T-helper 1 cell treated with Interleukin-12 subunit alpha and Interleukin-12 subunit beta and Interleukin-4 antibody, amounts not matched to agents 30 μg/mL and 1 μg/mL, for 36 hours (primary cell): ENCODE results near the gene TAF1C.

Experiments used
- H3K27ac Mint-ChIP-seq: one replicate; pipeline ENCODE4 v1.8.0; 2021; ENCODE audit warnings: mild to moderate bottlenecking, mixed read lengths
- H3K27me3 Mint-ChIP-seq: one replicate; pipeline ENCODE4 v1.8.0; 2021; ENCODE audit warnings: low read depth, mixed read lengths
- H3K36me3 Mint-ChIP-seq: one replicate; pipeline ENCODE4 v1.8.0; 2021; ENCODE audit warnings: low read depth, mixed read lengths
- H3K4me1 Mint-ChIP-seq: one replicate; pipeline ENCODE4 v1.8.0; 2021; ENCODE audit warnings: low read depth, mixed read lengths
- H3K4me3 Mint-ChIP-seq: one replicate; pipeline ENCODE4 v1.8.0; 2021; ENCODE audit warnings: mild to moderate bottlenecking, moderate library complexity, mixed read lengths
- H3K9me3 Mint-ChIP-seq: one replicate; pipeline ENCODE4 v1.8.0; 2021; ENCODE audit warnings: mixed read lengths

TAF1C gene

GRCh38 chr16:84143784-84144199 is 43.1 kb downstream of the TAF1C start:
- Mint-ChIP-seq H3K27me3 (peaks cover 20% of the 10 kb centered on the region), H3K4me3 (peak overlapping the region; percentile 95), H3K36me3 (no peaks in the 10 kb centered on the region), H3K4me1 (peaks cover 16% of the 10 kb centered on the region), H3K9me3 (no peaks in the 10 kb centered on the region), H3K27ac (peak overlapping the region; percentile 89)

DNA sequence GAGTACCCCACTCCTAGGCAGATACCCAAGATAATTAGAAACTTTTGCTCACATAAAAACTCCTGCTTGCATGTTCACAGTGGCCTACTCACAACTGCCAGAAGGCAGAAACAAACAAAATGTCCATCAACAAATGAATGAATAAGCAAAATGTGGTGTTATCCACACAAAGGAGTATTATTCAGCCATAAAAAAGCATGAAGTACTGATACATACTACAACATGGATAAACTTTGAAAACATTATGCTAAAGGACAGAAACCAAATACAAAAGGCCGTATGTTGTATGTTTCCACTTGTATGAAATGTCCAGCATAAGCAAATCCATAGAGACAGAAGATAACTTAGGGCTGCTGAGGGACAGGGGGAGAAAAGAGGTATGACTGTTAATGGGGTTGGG is 43.8 kb downstream of the TAF1C start:
- peaks cover 20% of the 10 kb centered on the region for H3K27me3 Mint-ChIP-seq
- no peaks in the 10 kb centered on the region for H3K36me3 Mint-ChIP-seq
- H3K9me3 Mint-ChIP-seq, result no peaks in the 10 kb centered on the region
- H3K4me1 Mint-ChIP-seq, result peaks cover 19% of the 10 kb centered on the region
- peak overlapping the region; percentile 38 for H3K4me3 Mint-ChIP-seq
- no peak overlapping the region for H3K27ac Mint-ChIP-seq

DNA sequence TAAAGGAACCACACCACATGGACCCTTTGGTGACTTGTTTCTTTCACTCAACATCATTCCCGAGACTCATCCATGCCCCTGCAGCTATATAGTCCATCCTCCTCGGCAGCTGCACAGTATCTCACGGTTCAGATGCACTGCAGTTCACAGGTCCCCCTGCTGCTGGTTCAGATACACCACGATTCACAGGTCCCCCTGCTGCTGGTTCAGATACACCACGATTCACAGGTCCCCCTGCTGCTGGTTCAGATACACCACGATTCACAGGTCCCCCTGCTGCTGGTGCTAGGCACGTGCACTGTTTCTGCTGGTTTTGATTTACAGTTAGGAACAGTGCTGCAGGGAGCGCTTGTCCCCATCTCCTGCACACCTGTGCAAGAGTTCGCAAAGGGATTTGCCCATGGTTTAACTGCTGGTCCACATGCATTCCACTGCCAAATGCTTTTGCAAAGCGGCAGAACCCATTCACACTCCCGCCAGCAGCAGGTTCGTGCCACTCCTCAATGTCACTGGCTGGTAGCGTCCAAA is 45.6 kb downstream of the TAF1C start:
- H3K27me3 Mint-ChIP-seq, result peaks cover 17% of the 10 kb centered on the region
- H3K4me3 Mint-ChIP-seq, result no peak overlapping the region
- H3K9me3 Mint-ChIP-seq, result no peaks in the 10 kb centered on the region
- H3K4me1 Mint-ChIP-seq, result peaks cover 19% of the 10 kb centered on the region
- H3K27ac Mint-ChIP-seq, result no peak overlapping the region
- no peaks in the 10 kb centered on the region for H3K36me3 Mint-ChIP-seq

- Mint-ChIP-seq H3K27ac (no peak overlapping the region), H3K4me3 (no peak overlapping the region), H3K36me3 (no peaks in the 10 kb centered on the region), H3K9me3 (no peaks in the 10 kb centered on the region), H3K4me1 (peaks cover 19% of the 10 kb centered on the region), H3K27me3 (peaks cover 17% of the 10 kb centered on the region)
These were observed 47.1 kb downstream of the TAF1C start for GRCh38 chr16:84139628-84140258.

DNA sequence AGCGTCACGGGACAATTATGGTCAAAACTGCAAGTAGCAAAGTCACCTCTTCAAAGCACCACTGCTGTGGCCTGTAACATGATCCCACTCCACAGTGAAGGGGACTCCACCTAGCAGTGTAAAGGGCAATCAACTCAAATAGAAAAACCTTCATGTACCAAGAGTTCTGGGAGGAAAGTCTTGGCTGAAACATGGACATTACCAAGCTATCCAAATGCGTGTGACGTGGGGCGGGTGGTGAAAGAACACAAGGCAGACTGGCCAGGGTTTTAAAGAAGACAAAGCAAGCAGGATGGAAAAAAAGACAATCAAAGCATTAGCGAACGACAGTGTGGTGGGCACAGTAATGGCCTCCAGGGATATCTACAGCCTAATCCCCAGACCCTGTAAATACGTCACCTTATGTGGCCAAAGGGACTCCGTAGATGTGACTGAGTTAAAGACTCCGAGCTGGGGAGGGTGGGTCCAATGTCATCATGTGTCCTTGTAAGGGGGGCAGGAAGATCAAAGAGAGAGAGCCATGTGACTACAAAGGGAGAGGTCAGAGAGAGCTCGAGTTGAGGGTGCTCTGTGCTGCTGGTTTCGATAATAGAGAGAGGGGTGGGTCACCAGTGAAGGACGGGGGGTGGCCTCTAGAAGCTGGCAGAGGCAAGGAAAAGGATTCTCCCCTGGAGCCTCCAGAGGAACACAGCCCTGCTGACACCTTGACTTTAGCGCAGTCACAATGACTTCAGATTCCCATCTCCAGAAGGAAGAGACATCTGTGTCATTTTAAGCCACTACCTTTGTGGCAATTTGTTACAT is 47.8 kb downstream of the TAF1C start:
- Mint-ChIP-seq H3K27ac (peak overlapping the region; percentile 22), H3K27me3 (peaks cover 12% of the 10 kb centered on the region), H3K36me3 (no peaks in the 10 kb centered on the region), H3K4me3 (peak overlapping the region; percentile 32), H3K9me3 (no peaks in the 10 kb centered on the region), H3K4me1 (peaks cover 16% of the 10 kb centered on the region)

GRCh38 chr16:84138500-84138823 is 48.4 kb downstream of the TAF1C start:
- no peak overlapping the region for H3K27ac Mint-ChIP-seq
- peaks cover 10% of the 10 kb centered on the region for H3K27me3 Mint-ChIP-seq
- H3K9me3 Mint-ChIP-seq, result no peaks in the 10 kb centered on the region
- peaks cover 14% of the 10 kb centered on the region for H3K4me1 Mint-ChIP-seq
- no peaks in the 10 kb centered on the region for H3K36me3 Mint-ChIP-seq
- H3K4me3 Mint-ChIP-seq, result no peak overlapping the region

DNA sequence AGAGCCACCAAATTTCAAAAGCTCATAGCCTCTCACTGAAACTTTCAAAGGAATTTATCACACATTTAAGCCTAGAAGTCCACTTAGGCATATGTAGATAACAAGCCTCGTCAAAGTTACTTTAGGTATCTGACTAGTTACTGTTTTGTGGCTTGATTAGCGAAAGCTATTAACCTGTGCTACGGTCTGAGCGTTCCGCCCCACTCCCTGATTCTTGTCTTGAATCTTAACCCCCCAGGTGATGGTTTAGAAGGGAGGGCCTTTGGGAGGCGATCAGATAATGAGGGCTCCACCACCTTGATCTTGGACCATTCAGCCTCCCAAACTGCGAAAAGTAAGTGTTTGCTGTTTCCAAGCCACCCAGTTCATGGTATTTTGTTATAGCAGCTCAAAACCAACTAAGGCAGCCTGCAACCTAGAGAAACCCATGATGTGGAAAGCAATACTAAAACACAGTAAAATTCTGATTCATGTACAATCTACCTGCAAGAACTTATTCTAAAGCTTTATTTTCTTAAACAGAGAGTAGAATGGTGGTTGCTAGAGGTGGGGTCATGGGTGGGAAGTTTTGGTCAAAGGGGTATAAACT is 49.0 kb downstream of the TAF1C start:
- H3K9me3 Mint-ChIP-seq, result no peaks in the 10 kb centered on the region
- no peak overlapping the region for H3K27ac Mint-ChIP-seq
- H3K4me1 Mint-ChIP-seq, result peaks cover 10% of the 10 kb centered on the region
- H3K36me3 Mint-ChIP-seq, result no peaks in the 10 kb centered on the region
- peaks cover 5% of the 10 kb centered on the region for H3K27me3 Mint-ChIP-seq
- no peak overlapping the region for H3K4me3 Mint-ChIP-seq

DNA sequence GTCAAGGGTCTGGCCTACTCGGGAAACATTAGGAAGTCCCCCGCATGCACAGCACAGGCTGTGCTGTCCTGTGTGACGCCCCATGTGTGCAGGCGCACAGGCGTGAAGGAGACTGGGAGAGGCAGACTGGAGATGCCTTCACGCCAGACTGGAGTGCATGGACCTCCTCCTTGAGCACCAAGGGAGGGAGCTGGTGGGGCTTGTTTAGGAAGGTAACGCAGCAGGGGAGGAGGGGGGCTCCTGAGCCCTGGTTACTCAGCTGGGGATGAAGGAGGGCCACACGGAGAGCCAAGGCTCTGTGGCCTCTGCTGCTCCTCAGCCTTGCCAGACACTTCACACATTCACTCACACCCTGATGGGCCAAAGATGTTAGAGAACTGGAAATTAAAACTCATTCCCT is 49.6 kb downstream of the TAF1C start:
- Mint-ChIP-seq H3K27me3 (peaks cover 3% of the 10 kb centered on the region), H3K9me3 (no peaks in the 10 kb centered on the region), H3K27ac (no peak overlapping the region), H3K36me3 (no peaks in the 10 kb centered on the region), H3K4me1 (peaks cover 10% of the 10 kb centered on the region), H3K4me3 (no peak overlapping the region)

DNA sequence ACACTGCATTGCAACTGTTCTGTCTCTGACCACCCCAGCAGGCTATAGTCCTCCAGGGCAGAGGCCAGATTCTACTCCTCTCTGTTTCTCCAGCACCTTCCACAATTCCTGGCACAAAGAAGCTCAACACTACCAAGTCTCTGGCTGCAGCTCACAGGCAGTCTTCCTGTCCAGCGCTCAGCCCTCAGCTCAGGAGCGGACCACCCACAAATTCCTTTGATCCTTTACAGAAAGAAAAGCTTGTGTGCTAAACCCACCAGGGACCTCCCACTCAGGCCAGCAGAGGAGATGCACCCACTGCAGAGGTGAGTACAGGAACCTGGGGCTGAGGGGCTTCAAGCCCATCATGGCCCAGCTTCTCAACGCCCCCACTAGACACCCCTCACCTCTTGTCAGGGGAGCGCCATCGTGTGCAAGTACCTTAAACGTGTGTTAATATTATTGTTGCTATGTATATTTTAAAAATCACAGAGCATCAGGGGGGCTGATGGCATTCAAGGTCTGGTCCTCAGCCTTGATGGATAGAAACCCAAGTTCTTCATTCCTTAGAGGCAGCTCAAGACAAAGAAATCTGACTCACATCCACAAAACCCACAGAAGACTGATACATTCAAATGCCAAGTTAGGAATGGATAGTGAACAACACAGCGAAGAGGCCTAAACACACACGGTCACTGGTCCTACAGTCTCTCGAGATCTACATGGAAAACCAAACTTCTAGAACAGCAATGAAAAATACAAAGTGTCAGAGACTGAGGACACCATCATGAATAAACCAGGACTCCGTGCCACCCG is 50.3 kb downstream of the TAF1C start:
- no peak overlapping the region for H3K4me3 Mint-ChIP-seq
- H3K4me1 Mint-ChIP-seq, result peaks cover 10% of the 10 kb centered on the region
- H3K9me3 Mint-ChIP-seq, result no peaks in the 10 kb centered on the region
- peaks cover 3% of the 10 kb centered on the region for H3K36me3 Mint-ChIP-seq
- H3K27ac Mint-ChIP-seq, result no peak overlapping the region
- peaks cover 3% of the 10 kb centered on the region for H3K27me3 Mint-ChIP-seq

GRCh38 chr16:84132527-84133285 is 54.2 kb downstream of the TAF1C start:
- Mint-ChIP-seq H3K9me3 (no peaks in the 10 kb centered on the region), H3K36me3 (peaks cover 8% of the 10 kb centered on the region), H3K4me1 (no peaks in the 10 kb centered on the region), H3K27ac (no peak overlapping the region), H3K27me3 (peaks cover 3% of the 10 kb centered on the region), H3K4me3 (no peak overlapping the region)

DNA sequence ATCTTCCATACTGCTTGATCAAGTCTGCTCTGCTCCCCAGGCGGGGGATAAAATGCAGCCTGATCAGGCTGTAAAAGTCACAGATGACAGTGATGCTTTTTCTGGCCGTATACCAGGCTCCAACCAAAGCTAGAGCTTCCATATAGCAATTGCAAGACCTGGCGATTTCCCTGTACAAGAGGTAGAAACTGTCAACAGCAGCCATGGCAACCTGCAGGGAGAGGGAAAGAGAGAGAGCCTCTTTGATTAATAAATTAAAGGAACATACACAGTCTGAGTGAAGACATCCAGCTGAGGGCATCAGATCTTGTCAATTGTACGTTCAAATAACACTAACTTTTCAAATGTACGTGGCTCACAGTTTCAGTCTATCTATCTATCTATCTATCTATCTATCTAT is 55.7 kb downstream of the TAF1C start:
- H3K4me3 Mint-ChIP-seq, result no peak overlapping the region
- peaks cover 8% of the 10 kb centered on the region for H3K36me3 Mint-ChIP-seq
- no peaks in the 10 kb centered on the region for H3K27me3 Mint-ChIP-seq
- H3K27ac Mint-ChIP-seq, result no peak overlapping the region
- no peaks in the 10 kb centered on the region for H3K9me3 Mint-ChIP-seq
- no peaks in the 10 kb centered on the region for H3K4me1 Mint-ChIP-seq
